ENCODE data around the gene ATP6V0B. TPM values are rescaled to one million over a fixed set of nuclear protein-coding genes. Genes with fewer than 3 reads are reported as not detected.

ATP6V0B gene
- total RNA-seq, 1 donor = 89.4 TPM

DNA sequence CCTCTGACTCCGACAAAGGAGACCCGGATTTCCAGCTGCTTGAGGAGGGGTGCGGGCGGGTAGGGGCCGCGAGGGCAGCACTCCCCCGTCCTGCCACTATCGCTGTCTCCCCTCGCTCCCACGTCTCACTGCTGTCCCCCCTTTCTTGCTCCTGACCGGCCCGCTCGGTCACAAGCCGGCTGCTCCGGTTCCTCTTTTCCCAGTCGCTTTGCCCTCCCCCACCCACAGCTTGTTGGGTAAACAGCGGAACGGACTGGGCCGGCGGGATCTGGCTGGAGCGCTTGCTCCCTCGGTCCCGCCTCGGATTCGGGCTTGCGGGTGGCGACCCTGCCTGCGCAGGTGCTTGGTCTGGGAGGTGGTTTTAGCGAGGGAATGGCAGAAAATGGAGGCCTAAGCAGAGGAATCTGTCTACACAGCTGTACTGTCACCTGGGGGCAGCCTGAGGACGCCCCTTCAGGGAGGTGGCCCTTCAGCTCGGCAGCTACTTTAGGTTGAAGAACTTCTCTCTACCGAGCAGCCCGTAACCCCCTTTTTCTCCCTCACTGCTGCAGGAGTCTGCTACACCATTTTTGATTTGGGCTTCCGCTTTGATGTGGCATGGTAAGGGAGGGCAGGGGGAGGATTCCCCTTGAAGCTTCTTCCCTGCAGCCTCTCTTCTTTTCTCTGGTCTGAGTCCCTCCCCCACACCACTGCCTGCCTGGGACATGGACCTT lies 645 bp downstream of the ATP6V0B start:
- peak; percentile 94 for DNase-seq (ENCODE audit: insufficient read length, low spot score, missing footprints)
- Histone ChIP-seq H3K27ac (ENCODE audit: low read depth, low read length) (peak overlapping the region; percentile 79), H2AFZ (ENCODE audit: low read length) (peak overlapping the region; percentile 93), H3K4me1 (ENCODE audit: insufficient read depth, low read length) (peaks cover 46% of the 10 kb centered on the region), H3K4me3 (ENCODE audit: insufficient read depth, low read length) (peak overlapping the region; percentile 94), H4K20me1 (ENCODE audit: insufficient read depth, low read length) (peaks cover 28% of the 10 kb centered on the region), H3K4me2 (ENCODE audit: insufficient read depth, low read length) (peak overlapping the region; percentile 96), H3K9me3 (ENCODE audit: low read depth, low read length) (no peaks in the 10 kb centered on the region), H3K79me2 (ENCODE audit: insufficient read depth, low read length) (peaks cover 65% of the 10 kb centered on the region), H3K36me3 (ENCODE audit: insufficient read depth, low read length) (peaks cover 33% of the 10 kb centered on the region), H3K27me3 (ENCODE audit: insufficient read depth, low read length) (no peaks in the 10 kb centered on the region)
- TF ChIP-seq, protein P1, sequence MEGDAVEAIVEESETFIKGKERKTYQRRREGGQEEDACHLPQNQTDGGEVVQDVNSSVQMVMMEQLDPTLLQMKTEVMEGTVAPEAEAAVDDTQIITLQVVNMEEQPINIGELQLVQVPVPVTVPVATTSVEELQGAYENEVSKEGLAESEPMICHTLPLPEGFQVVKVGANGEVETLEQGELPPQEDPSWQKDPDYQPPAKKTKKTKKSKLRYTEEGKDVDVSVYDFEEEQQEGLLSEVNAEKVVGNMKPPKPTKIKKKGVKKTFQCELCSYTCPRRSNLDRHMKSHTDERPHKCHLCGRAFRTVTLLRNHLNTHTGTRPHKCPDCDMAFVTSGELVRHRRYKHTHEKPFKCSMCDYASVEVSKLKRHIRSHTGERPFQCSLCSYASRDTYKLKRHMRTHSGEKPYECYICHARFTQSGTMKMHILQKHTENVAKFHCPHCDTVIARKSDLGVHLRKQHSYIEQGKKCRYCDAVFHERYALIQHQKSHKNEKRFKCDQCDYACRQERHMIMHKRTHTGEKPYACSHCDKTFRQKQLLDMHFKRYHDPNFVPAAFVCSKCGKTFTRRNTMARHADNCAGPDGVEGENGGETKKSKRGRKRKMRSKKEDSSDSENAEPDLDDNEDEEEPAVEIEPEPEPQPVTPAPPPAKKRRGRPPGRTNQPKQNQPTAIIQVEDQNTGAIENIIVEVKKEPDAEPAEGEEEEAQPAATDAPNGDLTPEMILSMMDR (IDR thresholded peaks at IDR 0.05; ENCODE audit: extremely low read depth, low read depth, low read length) = no peak

DNA sequence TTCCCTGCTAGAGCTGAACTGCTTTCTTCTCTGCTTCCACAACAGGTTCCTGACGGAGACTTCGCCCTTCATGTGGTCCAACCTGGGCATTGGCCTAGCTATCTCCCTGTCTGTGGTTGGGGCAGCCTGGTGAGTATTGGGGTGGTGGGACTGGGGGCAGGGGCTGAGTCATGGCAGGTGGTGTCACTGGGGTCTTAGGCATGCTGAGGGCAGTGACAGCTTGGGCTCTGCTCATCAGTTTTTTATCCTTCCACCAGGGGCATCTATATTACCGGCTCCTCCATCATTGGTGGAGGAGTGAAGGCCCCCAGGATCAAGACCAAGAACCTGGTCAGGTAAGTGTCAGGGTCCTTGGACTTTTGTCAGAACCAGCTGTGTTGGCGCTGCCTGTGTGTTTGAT lies 1.3 kb downstream of the ATP6V0B start:
- Histone ChIP-seq H3K4me2 (ENCODE audit: insufficient read depth, low read length) (peak overlapping the region; percentile 96), H2AFZ (ENCODE audit: low read length) (no peak overlapping the region), H3K36me3 (ENCODE audit: insufficient read depth, low read length) (peaks cover 33% of the 10 kb centered on the region), H3K4me1 (ENCODE audit: insufficient read depth, low read length) (peaks cover 44% of the 10 kb centered on the region), H3K4me3 (ENCODE audit: insufficient read depth, low read length) (peak overlapping the region; percentile 94), H3K27ac (ENCODE audit: low read depth, low read length) (peak overlapping the region; percentile 79), H3K9me3 (ENCODE audit: low read depth, low read length) (no peaks in the 10 kb centered on the region), H4K20me1 (ENCODE audit: insufficient read depth, low read length) (peaks cover 34% of the 10 kb centered on the region), H3K27me3 (ENCODE audit: insufficient read depth, low read length) (no peaks in the 10 kb centered on the region), H3K79me2 (ENCODE audit: insufficient read depth, low read length) (peaks cover 65% of the 10 kb centered on the region)
- TF ChIP-seq, protein P1 (IDR thresholded peaks at IDR 0.05; ENCODE audit: extremely low read depth, low read depth, low read length) = no peak
- peak; percentile 87 for DNase-seq (ENCODE audit: insufficient read length, low spot score, missing footprints)

DNA sequence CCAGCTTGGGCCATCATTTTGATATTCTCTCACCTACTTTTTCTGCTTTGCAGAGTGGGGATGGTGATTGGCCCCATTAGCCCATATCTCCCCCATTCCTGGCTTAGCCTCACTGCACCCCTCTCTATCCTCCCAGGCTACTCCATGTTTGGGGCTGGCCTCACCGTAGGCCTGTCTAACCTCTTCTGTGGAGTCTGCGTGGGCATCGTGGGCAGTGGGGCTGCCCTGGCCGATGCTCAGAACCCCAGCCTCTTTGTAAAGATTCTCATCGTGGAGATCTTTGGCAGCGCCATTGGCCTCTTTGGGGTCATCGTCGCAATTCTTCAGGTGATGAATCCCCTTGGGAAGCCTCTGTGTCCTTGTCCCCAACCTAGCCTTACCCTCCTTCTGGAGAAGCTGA lies 2.1 kb downstream of the ATP6V0B start:
- Histone ChIP-seq H3K9me3 (ENCODE audit: low read depth, low read length) (no peaks in the 10 kb centered on the region), H3K4me3 (ENCODE audit: insufficient read depth, low read length) (no peak overlapping the region), H3K4me2 (ENCODE audit: insufficient read depth, low read length) (peak overlapping the region; percentile 96), H2AFZ (ENCODE audit: low read length) (no peak overlapping the region), H4K20me1 (ENCODE audit: insufficient read depth, low read length) (peaks cover 42% of the 10 kb centered on the region), H3K36me3 (ENCODE audit: insufficient read depth, low read length) (peaks cover 32% of the 10 kb centered on the region), H3K79me2 (ENCODE audit: insufficient read depth, low read length) (peaks cover 66% of the 10 kb centered on the region), H3K4me1 (ENCODE audit: insufficient read depth, low read length) (peaks cover 44% of the 10 kb centered on the region), H3K27me3 (ENCODE audit: insufficient read depth, low read length) (no peaks in the 10 kb centered on the region), H3K27ac (ENCODE audit: low read depth, low read length) (no peak overlapping the region)
- TF ChIP-seq, protein P1 (IDR thresholded peaks at IDR 0.05; ENCODE audit: extremely low read depth, low read depth, low read length) = no peak
- DNase-seq (ENCODE audit: insufficient read length, low spot score, missing footprints) = peak; percentile 63

DNA sequence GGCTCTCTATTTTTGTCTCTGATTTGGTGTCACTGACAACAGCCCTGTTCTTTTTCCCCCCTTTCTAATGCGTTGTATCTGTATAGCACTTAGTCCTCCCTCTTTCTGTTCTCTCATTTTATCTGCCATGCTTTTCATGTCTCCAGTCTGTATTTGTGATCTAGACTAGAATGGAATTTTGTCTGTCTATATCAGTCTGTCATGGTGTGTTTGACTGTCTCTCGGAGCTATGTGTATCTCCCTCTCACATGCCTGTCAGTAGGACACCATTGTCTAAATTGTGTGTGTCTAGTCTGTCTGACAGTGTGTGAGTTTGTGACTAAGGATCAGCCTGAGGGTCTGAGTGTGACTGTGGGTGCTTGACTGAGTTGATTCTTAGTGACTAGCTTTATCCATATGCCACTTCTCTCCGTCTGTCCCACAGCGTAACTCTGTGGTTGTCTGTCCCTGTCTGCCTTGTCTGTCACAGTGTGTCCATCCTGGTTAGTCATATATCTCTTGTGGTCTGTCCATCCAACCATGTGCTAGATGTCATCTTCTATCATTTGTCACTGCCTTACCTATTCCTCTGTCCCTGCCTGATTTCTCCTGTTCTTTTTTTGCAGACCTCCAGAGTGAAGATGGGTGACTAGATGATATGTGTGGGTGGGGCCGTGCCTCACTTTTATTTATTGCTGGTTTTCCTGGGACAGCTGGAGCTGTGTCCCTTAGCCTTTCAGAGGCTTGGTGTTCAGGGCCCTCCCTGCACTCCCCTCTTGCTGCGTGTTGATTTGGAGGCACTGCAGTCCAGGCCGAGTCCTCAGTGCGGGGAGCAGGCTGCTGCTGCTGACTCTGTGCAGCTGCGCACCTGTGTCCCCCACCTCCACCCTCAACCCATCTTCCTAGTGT lies 2.9 kb downstream of the ATP6V0B start:
- Histone ChIP-seq H3K27me3 (ENCODE audit: insufficient read depth, low read length) (no peaks in the 10 kb centered on the region), H3K4me1 (ENCODE audit: insufficient read depth, low read length) (peaks cover 44% of the 10 kb centered on the region), H2AFZ (ENCODE audit: low read length) (no peak overlapping the region), H3K4me3 (ENCODE audit: insufficient read depth, low read length) (no peak overlapping the region), H3K36me3 (ENCODE audit: insufficient read depth, low read length) (peaks cover 31% of the 10 kb centered on the region), H3K9me3 (ENCODE audit: low read depth, low read length) (no peaks in the 10 kb centered on the region), H3K27ac (ENCODE audit: low read depth, low read length) (no peak overlapping the region), H4K20me1 (ENCODE audit: insufficient read depth, low read length) (peaks cover 47% of the 10 kb centered on the region), H3K4me2 (ENCODE audit: insufficient read depth, low read length) (peak overlapping the region; percentile 90), H3K79me2 (ENCODE audit: insufficient read depth, low read length) (peaks cover 73% of the 10 kb centered on the region)
- TF ChIP-seq, protein P1 (IDR thresholded peaks at IDR 0.05; ENCODE audit: extremely low read depth, low read depth, low read length) = no peak
- DNase-seq (ENCODE audit: insufficient read length, low spot score, missing footprints) = peak; percentile 76
